Brain microvascular endothelial cell (primary cell): ENCODE results near the gene CDYL.

Experiments
- DNase-seq: peaks from one replicate; pipeline ENCODE4 v3.0.0-alpha.2; 2020
- H3K27ac ChIP-seq: fragments of 250-450 bp; sonication (Bioruptor Pico); 2 replicates; pipeline ENCODE4 v1.5.1; 2020; ENCODE audit warnings: mild to moderate bottlenecking, moderate library complexity
- H3K27me3 ChIP-seq: fragments of 250-450 bp; sonication (Bioruptor Pico); replicated peaks from 2 replicates; pipeline ENCODE4 v1.5.1; 2020; ENCODE audit warnings: mild to moderate bottlenecking
- H3K36me3 ChIP-seq: fragments of 250-450 bp; sonication (Bioruptor Pico); replicated peaks from 2 replicates; pipeline ENCODE4 v1.5.1; 2020; ENCODE audit warnings: mild to moderate bottlenecking
- H3K4me3 ChIP-seq: 2 replicates; pipeline ENCODE4 v1.5.1; 2011; ENCODE audit warnings: low read depth, mild to moderate bottlenecking, control low read depth, low read length, moderate library complexity
- CTCF ChIP-seq: IDR thresholded peaks from 2 replicates; pipeline ENCODE4 v1.5.1; 2011; ENCODE audit warnings: low read depth, mild to moderate bottlenecking, moderate library complexity, low read length, control low read depth, inconsistent platforms; ENCODE audit errors: missing control alignments
- in situ Hi-C: cut with HindIII; loops from 2 replicates; pipeline ENCODE4 v1.10.0; 2017; ENCODE audit warnings: low sequenced_read_pairs, low pct_ligation_motif_present

The CDYL gene

GRCh38 chr6:4788953-4789584 is 12.9 kb downstream of the CDYL start:
- in situ Hi-C loops, result no loop called here
- Histone ChIP-seq H3K27me3 (no peaks in the 10 kb centered on the region), H3K4me3 (no peak overlapping the region), H3K27ac (no peak overlapping the region), H3K36me3 (no peaks in the 10 kb centered on the region)
- no peak for TF ChIP-seq CTCF
- DNase-seq, result no peak

- H3K27ac ChIP-seq, result no peak overlapping the region
- H3K27me3 ChIP-seq, result no peaks in the 10 kb centered on the region
- peak; percentile 23 for TF ChIP-seq CTCF
- in situ Hi-C loops, result no loop called here
- H3K36me3 ChIP-seq, result no peaks in the 10 kb centered on the region
- H3K4me3 ChIP-seq, result no peak overlapping the region
- DNase-seq, result no peak
These were observed 14.1 kb downstream of the CDYL start for GRCh38 chr6:4790158-4790899.

- TF ChIP-seq CTCF, result no peak
- Histone ChIP-seq H3K36me3 (no peaks in the 10 kb centered on the region), H3K27ac (no peak overlapping the region), H3K4me3 (no peak overlapping the region), H3K27me3 (no peaks in the 10 kb centered on the region)
- in situ Hi-C loops, result no loop called here
- DNase-seq, result no peak
These were observed 18.0 kb downstream of the CDYL start for GRCh38 chr6:4794140-4794707.

DNA sequence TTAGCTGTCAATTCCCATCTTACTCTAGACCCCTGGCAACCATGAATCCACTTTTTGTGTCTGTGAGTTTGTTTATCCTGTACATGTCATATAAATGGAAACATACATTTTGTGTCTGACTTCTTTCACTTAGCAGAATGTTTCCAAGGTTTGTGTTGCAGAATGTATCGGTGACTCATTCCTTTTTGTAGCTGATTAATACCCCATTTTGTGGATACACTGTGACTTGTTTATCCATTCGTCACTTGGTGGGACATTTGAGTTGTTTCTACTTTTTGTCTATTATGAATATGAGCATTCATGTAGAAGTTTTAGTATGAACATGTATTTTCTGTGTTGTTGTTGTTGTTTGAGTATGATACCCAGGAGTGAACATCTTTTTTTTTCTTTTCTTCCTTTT is 21.4 kb downstream of the CDYL start:
- in situ Hi-C loops, result no loop called here
- no peaks in the 10 kb centered on the region for H3K27me3 ChIP-seq
- DNase-seq, result no peak

DNA sequence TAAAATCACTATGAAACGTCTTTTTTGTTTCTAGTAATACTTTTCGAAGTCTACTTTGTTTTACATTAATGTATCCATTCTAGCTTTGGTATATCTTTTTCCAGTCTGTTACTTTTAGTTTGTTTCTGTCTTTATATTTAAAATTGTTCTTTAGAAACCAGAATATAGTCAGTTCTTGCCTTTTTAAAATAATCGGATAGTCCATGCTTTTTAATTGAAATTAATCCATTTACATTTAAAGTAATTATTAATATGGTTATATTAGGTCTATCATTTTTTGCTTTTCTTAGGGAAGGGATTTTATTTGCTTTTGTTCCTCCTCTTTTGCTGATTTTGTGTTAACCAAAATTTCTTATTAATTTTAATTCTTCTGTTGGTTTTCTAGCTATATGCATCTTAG is 23.7 kb downstream of the CDYL start:
- TF ChIP-seq CTCF, result no peak
- no peak overlapping the region for H3K27ac ChIP-seq
- DNase-seq, result no peak
- no peak overlapping the region for H3K4me3 ChIP-seq
- no peaks in the 10 kb centered on the region for H3K36me3 ChIP-seq
- H3K27me3 ChIP-seq, result no peaks in the 10 kb centered on the region
- in situ Hi-C loops, result no loop called here

More for the DNA sequence above, 21.4 kb downstream of the CDYL start:
- no peak for TF ChIP-seq CTCF
- H3K4me3 ChIP-seq, result no peak overlapping the region
- no peak overlapping the region for H3K27ac ChIP-seq
- H3K36me3 ChIP-seq, result no peaks in the 10 kb centered on the region
